Measurements from ENCODE around the gene VPS54.

VPS54 gene

GRCh38 chr2:63882395-63883105 lies 136.7 kb downstream of the VPS54 start:
- no peak for FAIRE-seq
- TF ChIP-seq CTCF (IDR thresholded peaks at IDR 0.05; ENCODE audit: insufficient read depth, missing control alignments) = no peak

GRCh38 chr2:63881205-63881604 lies 138.0 kb downstream of the VPS54 start:
- DNase-seq (ENCODE audit: insufficient read length, low spot score) = no peak
- FAIRE-seq = no peak
- TF ChIP-seq CTCF (IDR thresholded peaks at IDR 0.05; ENCODE audit: insufficient read depth, missing control alignments) = no peak

More at GRCh38 chr2:63882395-63883105, 136.7 kb downstream of the VPS54 start:
- no peak for DNase-seq (ENCODE audit: insufficient read length, low spot score)

- FAIRE-seq = no peak
- no peak for DNase-seq (ENCODE audit: insufficient read length, low spot score)
- TF ChIP-seq CTCF (IDR thresholded peaks at IDR 0.05; ENCODE audit: insufficient read depth, missing control alignments) = no peak
Measured at GRCh38 chr2:63880625-63881024, 138.6 kb downstream of the VPS54 start.

- no peak for FAIRE-seq
Measured at GRCh38 chr2:63879876-63880433, 139.3 kb downstream of the VPS54 start.

GRCh38 chr2:63878486-63878885 lies 140.7 kb downstream of the VPS54 start:
- no peak for TF ChIP-seq CTCF (IDR thresholded peaks at IDR 0.05; ENCODE audit: insufficient read depth, missing control alignments)
- FAIRE-seq (no peak), DNase-seq (ENCODE audit: insufficient read length, low spot score) (no peak)

More at GRCh38 chr2:63879876-63880433, 139.3 kb downstream of the VPS54 start:
- no peak for TF ChIP-seq CTCF (IDR thresholded peaks at IDR 0.05; ENCODE audit: insufficient read depth, missing control alignments)
- no peak for DNase-seq (ENCODE audit: insufficient read length, low spot score)

GRCh38 chr2:63876311-63876710 lies 142.9 kb downstream of the VPS54 start:
- no peak for FAIRE-seq
- no peak for TF ChIP-seq CTCF (IDR thresholded peaks at IDR 0.05; ENCODE audit: insufficient read depth, missing control alignments)

More at GRCh38 chr2:63876311-63876710, 142.9 kb downstream of the VPS54 start:
- DNase-seq (ENCODE audit: insufficient read length, low spot score) = no peak

Data from D721Med (cell line).